Stimulated activated CD8-positive, alpha-beta memory T cell treated with anti-CD3 and anti-CD28 coated beads, Interleukin-7, amount 100 ng/mL, for 4 hours (primary cell): Measurements from ENCODE around the gene ZNF217.
"Not testable (repeated sequence)": the region's sequence is repeated elsewhere in the genome, so short reads cannot be mapped to it uniquely, and the experiment has no call there.

Source experiments
- DNase-seq, 2 donors: peaks; one replicate each; pipeline ENCODE4 v3.0.0-alpha.2; 2020; ENCODE audit warnings: low read depth in 2 of 2

Gene ZNF217

DNA sequence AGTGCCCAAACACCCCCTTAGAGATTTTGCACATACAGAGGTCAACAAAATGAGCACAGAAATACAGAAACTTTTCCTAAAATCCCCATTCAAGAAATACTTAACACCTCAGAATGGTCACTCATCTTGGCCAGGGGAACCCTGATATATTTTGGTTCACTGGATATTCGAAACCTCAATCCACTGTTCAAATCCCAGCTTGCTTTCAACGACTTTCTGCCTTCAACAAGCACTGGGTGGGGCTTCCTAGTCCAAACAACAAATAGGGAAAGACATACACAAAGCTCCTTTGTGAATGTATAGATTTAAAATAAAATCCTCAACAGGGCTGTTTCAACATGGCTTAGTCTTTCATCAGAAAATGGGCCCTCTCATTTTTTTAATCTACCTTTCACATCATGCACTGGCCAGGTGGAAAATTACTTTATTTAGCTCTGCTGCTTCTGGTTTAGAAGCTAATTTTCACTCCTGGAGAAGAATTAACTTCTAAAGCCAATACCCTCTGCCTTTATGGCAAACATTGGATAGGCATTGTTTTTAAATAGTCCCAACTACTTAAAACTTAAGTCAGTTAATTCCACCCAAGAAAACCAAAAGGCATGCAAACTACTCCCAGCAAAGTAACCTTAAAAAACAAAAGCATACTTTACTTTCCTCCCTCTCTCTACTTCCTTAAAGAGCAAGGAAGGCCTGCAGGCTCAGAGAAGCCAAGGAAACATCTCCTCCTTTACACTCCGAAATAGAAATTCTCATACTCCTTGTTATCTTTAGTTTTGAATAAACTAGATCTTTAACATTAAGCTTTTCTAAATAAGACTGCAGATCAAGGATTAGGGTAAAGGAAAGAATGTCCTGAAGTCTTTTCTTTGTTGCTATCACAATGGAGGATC, 9.7 kb downstream of the ZNF217 start:
- DNase-seq, result not testable (repeated sequence)

GRCh38 chr20:53582574-53583351, 10.9 kb downstream of the ZNF217 start:
- peak; percentile 33 to 51 for DNase-seq

GRCh38 chr20:53582251-53582570, 11.4 kb downstream of the ZNF217 start:
- DNase-seq, result no peak

GRCh38 chr20:53581444-53582250, 12.0 kb downstream of the ZNF217 start:
- no peak for DNase-seq

DNA sequence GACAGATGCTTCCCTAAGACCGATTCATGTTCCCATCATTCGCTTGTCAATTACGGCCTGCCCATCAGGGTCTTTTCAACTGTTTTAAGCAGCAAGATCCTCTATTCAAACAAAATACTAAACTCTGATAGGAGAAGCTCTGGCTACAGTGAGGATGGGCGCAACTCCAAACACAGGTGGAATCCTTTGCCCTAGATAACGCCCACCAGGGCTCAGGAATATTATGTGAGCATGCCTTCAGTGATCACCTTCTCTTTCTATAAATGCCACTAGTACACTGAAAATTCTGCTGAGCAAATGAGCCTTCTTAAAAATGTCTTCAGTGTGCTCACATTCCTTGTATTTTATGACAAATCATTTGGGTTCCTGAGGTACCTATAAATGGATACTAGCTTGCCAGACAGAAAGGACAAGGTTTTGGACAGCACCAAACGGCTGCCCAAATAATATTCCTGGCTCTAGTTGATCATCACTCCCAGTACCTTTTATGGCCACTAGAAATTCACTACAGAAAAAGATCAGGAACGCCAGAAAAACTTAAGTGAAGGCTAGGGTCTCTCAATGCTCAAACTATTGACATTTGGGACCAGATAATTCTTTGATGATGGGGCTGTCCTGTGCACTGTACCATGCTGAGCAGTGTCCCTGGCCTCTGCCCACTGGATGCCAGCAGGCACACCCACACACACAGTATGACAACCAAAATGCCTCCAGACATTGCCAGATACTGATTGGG, 13.1 kb downstream of the ZNF217 start:
- no peak for DNase-seq

- no peak for DNase-seq
Observed at GRCh38 chr20:53579581-53580375, 13.9 kb downstream of the ZNF217 start.

DNA sequence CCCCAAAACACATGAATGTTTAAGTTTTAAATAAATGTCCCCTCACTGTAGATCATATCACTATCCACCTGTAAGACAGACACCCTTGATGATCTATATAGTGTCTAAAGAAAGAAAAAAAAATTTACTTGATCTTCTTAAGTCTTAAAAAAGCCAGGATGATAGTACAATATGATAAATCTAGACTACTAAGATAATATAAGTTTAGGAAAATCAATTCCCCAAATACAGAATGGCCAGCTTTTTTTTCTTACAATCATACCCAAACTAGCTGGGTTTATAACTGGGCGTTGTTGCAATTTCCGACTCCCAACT, 14.4 kb downstream of the ZNF217 start:
- no peak for DNase-seq

DNA sequence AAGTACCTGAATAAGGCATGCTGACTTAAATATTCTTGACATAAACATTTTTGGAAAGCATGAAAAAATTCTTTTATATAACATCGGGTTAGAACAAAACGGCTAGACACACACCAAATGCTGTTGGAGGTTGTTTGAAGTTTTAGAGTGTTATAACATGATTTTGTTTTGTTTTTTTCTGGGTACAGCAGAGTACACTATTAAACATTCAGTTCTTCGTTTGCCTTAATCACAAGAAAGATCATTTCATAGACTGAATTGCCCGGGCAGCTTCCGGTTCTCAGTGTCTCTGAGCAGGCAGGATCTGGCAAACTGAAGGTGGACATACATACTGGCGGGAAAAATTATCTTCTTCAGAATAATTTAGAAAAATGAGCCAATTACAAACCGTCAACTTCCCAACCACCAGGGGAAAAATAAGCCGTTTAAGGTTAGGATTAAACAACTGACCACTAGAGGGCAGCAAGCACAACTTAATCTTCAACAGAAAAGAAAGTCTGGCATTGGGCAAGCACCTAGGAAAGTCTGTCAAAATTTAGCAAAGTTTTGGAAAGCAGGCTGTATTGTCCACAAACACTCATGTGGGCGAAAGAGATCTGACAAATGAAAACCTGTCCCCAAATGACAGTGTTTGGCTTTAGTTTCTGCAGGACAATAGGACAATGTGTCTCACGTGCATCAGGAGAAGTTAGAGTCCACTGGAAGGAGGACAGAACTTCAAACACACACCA, 15.0 kb downstream of the ZNF217 start:
- DNase-seq, result peak in 1 of 2 donors; percentile 51

DNA sequence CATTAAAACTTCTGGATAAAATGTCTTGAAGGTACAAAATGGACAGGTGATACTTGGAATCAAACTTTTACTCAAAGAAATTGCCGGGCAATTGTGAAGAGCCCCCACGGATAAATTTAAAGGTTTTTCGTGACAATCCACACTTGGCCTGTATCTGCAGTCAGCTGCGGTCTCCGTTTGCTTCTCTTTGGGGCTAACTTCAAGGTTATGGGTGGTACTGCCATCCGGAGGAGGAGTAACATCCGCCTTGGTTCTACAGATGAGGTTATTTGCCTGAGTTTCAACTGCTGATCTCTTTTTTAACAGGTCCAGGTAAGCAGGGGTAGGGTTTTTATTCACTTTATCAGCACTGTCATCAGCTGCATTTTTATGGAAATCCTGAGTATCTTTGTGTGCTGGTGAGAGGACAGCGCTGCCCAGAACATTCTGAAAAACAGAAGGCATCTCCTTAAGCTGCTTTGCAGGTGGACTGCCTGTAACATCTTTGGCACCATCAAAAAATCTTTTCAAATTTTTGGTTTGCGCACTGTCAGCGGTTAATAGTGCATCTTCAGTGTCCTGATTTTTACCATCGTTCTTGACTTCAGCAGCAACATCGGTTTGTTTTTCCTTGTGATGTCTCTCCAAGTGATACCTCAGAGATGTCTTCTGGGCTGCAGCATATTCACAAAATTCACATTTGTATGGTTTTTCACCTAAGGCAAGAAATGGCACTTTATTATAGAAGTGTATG, 16.9 kb downstream of the ZNF217 start:
- DNase-seq, result no peak

GRCh38 chr20:53576195-53576580, 17.5 kb downstream of the ZNF217 start:
- DNase-seq, result no peak

DNA sequence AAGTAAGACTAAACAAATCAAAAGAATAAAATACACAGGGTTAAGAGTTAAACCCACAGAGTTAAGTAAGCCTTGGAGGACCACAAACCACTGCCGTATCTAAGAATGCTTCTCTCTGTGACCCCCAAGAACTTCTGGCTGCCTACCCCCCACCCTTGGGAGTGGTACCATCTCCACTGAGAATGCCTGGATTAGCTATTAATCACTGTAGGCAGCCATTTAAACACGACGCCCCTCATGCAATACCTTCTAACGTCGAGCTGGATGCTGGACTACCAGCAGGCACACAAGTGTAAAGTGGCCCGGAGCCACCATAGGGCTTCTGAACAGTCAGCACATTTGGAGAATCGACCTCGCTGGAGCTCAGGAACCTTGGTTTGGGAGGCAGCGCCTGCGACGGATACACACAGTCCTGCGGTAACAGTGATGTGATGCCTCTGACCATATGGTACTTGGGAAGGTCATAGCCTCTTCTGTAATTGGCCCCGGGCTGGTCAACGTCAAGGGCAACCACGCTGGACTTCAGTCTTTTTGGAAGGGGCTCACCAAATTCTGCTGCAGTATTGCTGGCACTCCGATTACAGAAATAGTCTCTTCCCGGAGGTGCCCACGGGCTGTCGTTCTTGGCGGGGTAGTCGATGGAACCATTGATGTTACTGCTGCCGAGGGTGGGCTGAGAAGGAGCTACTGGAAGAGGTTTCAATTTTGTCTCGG, 18.0 kb downstream of the ZNF217 start:
- no peak for DNase-seq

- DNase-seq, result no peak
Observed at GRCh38 chr20:53574819-53575218, 18.8 kb downstream of the ZNF217 start.

DNA sequence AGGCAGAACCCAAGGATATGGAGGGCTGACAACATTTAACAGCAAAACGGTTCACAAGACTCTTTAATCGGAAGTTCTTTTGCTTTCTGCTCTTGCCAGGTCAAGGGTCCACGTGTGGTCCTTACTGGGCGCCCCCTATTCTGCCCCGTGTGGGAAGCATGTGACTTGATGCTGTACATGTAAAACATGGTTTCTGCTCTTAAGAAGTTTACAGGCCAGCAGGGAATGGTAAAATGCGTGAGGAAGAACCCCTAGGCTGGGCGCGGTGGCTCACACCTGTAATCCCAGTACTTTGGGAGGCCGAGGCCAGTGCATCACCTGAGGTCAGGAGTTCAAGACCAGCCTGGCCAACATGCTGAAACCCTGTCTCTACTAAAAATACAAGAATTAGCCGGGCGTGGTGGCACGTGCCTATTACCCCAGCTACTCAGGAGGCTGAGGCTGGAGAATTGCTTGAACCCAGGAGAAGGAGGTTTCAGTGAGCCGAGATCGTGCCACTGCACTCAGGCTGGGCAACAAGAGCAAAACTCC, 19.3 kb downstream of the ZNF217 start:
- DNase-seq, result no peak

GRCh38 chr20:53571555-53572286, 21.9 kb downstream of the ZNF217 start:
- DNase-seq, result no peak

GRCh38 chr20:53570446-53571276, 23.0 kb downstream of the ZNF217 start:
- no peak for DNase-seq

DNA sequence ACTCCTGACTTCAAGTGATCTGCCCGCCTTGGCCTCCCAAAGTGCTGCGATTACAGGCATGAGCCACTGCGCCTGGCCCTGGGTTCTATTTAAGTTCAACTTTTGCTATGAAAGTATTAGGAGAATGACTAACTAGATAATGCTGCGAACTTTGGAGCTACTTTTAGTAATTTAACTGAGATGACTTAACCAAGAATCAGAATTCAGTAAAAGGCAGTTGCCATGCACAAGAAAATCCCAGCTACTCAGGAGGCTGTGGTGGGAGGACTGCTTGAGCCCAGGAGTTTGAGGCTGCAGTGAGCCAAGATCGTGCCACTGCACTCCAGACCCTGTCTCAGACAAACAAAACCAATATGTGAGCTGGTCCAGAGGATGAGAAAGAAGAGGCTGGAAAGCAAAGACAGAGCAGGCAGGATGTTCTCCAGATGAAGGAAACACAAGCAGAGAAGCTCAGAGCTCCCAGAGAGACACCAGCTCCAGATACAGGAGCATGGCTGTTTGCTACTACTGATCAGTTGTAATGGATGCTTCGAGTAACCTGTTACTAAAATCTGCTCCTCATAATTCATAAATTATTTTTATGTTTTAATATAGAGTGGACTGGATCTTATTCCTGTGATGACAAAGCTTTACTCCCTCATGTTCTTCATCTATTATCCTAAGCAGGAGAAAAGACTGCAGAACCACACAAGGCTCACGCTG, 23.9 kb downstream of the ZNF217 start:
- DNase-seq, result no peak
